HG02870 (cell line): ENCODE results near the gene CHRND.

Experiments used
- ATAC-seq: cut with Tn5 transposase; IDR thresholded peaks from one replicate; pipeline ENCODE4 v1.9.1; 2021; ENCODE audit warnings: mild to moderate bottlenecking, moderate library complexity; ENCODE audit not compliant: unreplicated experiment

Gene CHRND

DNA sequence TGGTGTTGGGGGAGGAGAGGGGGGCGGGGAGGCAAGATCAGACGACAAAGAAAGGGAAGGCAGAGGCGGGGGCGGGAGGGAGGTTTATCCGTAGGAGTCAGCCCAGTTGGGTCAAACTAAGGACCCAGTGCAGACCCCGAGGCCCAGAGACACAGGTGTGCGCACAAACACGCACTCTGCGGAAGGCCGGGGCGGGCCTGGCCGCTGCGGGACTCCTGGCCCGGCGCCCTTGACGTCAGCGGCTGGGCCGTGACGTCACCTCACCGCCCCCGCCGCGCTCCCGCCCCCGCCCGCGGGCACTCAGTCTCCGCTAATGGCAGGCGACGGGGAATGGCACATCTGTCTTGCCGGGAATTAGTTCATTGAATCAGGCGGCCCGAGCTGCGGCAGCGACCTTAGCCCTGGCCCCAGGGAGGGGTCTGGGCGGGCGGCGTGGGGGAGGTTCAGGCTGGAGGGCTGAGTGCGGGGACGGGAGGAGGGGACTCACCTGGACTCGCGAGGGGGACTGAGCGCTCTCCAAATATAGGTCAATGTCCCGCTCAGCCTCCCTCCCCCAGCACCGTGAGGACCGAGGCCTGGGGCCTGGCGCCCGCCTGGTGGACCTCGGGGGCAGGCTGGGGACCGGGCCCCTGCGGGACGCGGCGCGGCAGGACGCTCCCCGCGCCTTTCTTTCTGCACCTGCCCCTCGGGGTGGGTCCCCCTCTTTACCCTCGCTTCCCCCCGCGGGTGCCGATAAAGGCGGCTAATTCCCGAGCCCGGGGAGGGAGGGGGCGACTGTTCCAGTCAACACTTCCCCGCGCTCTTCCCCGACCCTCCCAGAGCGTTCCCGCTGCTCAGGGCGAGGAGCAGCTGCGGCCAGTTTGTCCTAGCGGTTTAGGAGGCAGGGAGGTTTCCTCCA, 22.8 kb upstream of the CHRND start:
- no peak for ATAC-seq

DNA sequence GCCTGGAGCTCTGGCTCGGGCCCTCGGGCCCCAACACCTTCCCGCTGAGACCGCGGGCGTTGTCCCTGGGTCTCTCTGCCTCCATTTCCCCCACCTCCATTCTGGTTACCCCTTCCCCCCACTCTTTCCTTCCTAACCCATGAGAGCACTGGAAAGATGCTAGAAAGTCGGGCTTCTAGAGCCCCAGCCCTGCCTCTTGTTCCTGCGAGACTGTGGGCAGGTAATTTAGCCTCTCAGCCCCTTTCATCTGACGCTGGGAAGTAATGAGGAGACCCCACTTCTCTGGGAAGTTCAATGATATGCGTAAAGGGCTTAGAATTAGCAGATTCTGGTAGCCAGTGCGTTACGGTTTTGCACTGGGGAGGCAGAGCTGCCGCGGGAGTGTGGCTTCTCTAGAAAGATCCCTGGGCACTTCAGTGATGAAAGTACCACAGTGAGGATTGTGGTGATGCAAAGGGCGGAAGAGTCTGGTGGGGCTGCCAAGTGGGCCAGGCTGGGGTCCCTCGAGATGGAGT, 22.1 kb upstream of the CHRND start:
- no peak for ATAC-seq

DNA sequence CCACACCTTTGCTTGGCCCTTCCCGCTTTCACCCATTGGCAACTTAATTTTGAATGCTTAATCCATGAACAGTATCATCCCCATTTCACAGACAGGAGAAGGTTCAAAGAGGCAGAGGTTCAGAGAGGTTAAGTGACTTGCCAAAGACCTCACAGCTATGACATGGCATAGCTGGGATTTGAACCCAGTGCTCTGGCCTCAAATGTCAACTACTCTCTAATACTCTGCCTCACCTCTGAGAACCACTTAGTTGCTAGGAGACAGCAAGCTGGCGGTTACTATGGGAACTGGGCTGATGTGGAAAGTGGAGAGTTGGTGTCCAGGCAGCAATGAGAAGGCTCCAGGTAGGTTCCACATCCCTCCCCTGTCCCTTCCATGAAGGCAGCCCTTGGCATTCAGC, 21.5 kb upstream of the CHRND start:
- no peak for ATAC-seq

DNA sequence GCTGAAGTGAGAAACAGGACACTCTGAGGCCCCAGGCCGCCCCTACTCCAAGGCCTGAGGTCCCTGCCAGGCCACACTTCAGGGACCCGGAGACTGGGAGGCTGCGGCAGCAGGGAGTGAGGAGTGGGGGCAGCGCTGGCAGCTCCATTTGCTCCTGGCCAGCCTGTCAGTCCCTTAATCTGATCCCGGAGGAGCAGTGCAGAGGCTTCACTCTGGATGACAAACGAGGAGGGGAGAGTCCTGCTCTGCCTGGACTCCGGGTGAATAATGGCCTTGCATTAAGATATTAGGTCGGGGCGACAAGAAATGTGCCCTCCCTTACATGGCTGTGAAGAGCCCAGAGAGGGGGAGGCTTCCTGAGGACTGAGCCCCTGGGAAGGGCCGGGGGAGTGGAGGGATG, 20.1 kb upstream of the CHRND start:
- no peak for ATAC-seq

DNA sequence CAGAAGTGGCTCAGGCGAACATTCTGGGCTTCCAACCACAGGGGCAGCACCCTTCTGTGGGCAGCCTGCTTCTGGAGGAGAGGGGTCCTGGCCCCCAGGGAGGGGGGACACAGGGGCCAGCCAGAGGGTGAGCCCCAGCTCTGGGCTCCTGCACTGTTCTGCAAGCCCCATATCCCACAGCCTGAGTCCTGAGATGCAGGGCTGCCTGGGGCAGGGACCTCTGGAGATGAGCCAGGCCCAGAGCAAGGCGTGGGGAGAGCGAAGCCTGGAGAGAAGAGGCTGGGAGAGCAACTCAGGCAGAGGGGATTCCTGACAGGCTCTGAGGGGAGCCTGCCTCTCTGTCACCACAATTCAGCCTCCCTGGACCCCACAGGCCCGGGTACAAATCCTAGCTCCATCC, 19.3 kb upstream of the CHRND start:
- ATAC-seq, result no peak

DNA sequence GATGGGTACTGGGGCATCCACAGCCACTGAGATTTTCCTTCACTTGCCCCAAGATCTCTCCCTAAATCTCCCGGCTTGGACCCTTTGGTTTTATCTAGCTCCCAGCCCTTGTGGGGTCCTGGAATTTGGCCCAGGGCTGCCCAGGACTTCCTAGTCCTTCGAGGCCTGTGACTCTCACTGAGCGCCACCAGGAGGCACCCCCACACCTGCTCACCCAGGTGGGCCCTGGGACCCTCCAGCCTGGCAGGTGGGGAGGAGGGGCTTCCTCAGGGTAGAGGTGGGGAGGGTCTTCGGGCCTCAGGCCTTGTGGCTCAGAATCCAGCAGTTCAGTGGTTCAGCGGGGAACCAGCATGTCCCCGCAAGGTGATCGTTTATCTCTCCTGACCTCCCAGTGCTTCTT, 17.7 kb upstream of the CHRND start:
- no peak for ATAC-seq

DNA sequence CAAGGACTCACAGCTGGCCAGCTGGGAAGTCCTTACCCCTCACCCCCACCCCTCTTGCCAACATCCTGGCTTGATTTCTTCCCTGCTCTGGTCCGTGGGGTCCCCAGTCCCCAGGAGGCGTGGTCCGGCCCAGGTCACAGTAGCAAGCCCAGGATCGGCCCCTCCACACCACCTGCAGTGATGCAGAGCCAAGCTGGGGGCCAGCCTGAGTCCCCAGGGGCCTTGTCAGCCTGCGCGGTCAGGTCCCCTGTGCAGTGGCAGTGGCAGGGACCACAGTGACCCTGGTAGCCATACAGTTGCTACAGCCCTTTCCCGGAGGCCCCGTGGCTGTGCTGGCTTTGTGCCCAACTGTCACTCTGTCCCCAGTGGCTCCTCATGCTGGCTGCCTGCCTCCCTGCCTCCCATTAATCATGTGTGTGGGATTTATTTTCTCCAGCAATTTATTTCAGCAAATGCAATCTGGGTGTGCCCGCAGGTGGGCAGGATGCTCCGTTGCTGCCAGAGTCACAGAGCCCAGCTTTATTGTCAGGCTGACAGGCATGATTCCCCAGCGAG, 14.5 kb upstream of the CHRND start:
- ATAC-seq, result no peak

DNA sequence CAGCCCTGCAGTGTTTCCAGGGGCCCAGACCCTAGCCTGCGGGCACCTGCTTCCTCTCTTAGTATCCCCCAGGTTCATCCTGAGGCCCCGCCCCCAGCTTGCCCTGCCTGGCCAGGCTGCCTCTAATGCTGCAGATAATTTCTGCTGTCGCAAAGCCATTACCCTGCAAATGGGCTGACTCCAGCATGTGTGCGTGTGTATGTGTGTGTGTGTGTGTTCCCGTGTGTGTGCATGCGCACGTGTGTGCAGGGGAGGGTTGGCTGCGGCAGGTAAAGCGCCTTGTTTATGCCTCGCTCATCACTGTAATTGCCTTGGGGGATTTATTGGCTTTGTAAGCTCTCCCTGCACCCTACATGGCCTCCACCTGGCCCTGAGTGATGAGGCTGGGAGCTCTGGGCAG, 13.4 kb upstream of the CHRND start:
- ATAC-seq, result no peak

DNA sequence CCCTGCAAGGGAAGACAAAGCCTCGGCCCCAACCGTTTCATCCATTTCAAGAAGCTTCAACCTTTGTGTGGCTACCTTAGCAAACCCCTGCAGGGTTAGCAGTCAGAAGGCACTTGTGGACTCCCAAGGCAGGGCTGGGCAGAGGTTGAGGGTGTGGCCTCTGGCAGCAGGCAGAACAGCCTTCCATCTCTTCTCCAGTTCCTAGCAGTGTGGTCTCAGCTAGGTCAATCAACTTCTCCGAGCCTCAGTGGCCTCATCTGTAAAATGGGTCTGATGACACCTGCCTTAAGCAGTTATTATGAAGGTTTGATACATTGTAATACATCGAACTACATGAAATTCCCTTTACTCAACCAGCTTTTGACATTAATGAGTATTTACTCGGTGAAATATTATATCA, 12.6 kb upstream of the CHRND start:
- no peak for ATAC-seq

DNA sequence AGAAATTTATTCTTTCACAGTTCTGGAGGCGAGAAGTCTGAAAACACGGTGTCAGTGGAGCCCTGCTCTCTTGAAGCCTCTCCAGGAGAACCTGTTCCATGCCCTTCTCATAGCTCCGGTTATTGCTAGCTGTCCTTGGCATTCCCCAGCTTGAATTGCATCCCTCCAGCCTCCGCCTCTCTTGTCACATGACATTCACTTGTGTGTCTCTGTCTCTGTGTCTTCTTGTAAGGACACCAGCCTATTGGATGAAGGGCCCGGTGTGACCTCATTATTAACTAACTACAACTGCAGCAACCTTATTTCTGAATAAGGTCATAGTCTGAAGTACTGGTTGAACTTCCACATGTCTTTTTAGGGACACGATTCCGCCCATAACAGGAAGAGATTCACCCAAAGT, 10.3 kb upstream of the CHRND start:
- ATAC-seq, result no peak

DNA sequence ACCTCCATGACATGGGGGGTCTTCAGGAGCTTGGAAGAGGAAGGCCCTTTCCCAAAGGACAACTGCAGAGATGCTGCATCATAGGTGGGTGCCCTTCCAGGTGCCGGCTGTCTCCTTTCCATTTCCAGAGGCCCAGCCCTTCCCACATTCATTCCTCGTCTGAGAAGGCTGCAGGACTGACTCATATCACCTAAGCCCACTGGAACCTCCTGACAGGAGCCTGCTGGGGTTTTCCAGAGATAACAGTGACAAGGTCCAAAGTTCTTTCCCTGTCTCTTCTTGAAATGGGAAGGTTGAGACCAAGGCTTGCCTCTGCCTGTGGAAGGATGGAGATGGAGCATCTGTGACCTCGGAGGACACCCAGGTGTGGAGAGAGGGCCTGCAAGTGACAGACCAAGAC, 9.4 kb upstream of the CHRND start:
- ATAC-seq, result no peak

DNA sequence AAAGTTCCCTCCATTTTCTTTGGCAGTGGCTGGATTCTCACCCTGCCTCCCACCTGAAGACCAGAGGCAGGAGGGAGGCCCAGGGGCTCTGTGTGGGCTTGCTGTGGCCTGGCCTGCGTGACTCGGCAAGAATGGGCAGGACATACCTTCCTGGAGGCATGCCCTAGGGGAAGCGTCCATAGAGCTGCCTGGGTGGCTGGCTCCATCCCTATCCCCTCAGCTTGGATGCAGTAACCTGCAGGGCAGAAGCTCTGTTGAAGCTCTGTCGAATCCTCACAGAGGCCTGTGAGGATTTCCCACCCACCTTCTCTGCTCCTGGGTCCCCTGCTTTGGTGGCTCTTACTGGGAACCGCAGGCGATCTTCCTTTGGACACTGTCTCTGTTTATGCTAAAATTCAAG, 7.1 kb upstream of the CHRND start:
- ATAC-seq, result no peak

DNA sequence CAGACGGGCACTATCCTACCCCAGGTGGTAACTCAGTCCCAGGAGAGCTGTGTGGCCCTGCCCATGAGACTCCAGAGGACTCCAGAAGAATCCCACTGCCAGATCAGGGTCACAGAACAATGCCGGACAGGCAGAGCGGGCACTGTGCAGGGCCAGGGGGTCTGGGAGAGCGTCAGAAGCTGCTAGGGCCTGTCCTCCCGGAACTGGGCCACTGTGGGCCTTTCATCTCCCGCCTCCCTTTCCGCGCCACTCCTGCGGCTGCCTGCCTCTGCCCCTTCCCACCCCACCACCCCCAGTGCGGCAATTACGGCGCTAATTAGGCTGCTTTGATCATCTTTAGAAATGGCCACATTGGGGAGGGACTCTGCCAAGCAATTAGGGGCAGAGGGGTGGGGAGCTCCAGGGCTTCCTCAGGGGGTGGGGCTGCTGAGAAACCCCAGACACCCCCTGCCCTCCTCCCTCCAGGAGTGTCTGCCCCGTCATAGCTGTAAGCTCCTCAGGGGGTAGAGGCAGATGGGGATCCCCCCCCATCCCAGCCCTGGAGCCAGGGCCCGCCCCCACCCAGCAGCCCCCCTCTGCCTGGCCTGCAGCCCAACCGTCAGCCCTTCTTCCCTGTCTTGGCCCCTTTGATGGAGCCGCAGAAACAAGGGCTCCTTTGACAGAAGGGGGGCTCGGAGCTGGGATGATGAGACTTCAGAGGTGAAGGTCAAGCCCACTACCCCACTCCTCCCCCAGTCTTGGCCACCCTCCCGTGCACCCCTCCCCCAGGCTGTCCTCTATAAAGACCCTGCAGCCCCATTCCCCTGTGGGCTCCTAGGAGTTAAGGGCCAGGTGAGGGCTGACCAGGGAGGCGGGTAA, 6.2 kb upstream of the CHRND start, which contains the start of gene PRSS56:
Gene PRSS56, plus strand, starts transcription at position 808 of the 858 bp plus-strand sequence. CDS start 211 bp downstream, outside the sequence.
- no peak for ATAC-seq

DNA sequence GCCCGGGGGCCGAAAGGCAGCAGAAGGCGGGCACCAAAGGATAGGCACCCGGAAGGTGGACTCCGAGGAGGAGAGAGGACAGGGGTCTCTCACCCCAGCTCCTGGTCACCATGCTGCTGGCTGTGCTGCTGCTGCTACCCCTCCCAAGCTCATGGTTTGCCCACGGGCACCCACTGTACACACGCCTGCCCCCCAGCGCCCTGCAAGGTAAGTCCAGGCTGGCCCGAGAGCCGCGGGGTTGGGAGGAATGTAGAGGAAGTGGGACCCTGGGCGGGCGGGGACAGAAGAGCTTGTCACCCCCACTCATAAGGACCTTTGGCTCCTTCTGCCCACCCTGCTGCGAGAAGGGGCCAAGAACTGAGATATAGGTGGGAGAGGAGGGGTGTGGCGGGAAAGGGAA, 5.5 kb upstream of the CHRND start:
- ATAC-seq, result no peak

DNA sequence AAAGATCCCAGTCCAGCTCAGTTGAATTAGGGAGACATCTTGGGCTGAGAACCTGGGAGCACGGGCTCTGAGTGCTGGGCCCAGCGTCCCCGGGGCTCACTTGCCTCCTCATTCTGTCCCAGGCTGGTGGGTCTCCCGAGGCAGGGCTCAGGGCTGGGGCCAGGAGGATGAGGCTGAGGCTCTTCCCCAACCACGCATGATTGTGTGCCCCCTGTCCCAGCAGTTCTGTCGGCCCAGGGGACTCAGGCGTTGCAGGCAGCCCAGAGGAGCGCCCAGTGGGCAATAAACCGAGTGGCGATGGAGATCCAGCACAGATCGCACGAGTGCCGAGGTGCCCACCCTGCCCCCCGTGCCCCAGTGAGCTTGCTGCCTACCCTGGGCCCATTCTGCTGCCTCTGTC, 4.9 kb upstream of the CHRND start:
- no peak for ATAC-seq

DNA sequence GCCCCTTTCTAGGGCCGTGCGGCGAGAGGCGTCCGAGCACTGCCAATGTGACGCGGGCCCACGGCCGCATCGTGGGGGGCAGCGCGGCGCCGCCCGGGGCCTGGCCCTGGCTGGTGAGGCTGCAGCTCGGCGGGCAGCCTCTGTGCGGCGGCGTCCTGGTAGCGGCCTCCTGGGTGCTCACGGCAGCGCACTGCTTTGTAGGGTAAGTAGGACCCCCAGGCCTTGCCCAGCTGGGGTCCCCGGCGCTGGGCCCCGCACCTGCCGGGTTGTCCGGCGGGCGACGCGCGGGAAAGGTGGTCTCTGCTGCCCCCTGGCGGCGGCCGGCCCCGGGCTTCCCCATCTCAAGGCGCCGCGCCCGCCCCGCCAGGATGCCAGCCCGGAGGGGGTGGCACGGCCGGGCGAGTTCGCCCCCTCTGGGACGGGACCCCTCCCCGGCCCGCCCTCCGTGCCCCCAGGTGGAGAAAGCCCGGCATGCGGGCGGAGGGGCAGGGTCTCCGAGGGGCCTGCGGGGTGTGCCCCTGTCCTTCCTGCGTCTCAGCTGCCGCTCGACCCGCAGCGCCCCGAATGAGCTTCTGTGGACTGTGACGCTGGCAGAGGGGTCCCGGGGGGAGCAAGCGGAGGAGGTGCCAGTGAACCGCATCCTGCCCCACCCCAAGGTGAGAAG, 3.9 kb upstream of the CHRND start:
- ATAC-seq, result no peak

DNA sequence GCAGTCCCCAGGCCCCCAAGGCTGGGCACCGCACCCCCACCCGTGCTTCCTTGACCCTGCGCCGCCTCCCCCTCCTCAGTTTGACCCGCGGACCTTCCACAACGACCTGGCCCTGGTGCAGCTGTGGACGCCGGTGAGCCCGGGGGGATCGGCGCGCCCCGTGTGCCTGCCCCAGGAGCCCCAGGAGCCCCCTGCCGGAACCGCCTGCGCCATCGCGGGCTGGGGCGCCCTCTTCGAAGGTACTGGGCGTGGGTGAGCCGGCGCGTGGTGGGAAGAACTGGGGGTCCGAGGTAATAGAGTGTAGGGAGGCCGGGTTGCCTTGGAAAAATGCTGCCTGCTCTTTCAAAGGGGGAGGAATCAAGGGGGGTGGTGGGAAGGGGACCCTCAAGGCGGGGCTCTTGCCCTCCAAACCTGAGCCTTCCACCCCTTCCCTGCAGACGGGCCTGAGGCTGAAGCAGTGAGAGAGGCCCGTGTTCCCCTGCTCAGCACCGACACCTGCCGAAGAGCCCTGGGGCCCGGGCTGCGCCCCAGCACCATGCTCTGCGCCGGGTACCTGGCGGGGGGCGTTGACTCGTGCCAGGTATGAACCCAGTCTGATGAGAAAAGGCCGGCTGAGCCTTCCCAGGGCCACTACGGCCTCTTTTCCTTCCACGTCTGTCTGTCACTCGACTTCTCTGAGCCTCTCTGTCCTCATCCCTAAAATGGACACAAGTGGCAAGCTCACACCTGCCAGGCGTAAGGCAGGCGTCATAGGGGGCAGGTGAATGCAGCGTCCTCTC, 3.1 kb upstream of the CHRND start:
- no peak for ATAC-seq

DNA sequence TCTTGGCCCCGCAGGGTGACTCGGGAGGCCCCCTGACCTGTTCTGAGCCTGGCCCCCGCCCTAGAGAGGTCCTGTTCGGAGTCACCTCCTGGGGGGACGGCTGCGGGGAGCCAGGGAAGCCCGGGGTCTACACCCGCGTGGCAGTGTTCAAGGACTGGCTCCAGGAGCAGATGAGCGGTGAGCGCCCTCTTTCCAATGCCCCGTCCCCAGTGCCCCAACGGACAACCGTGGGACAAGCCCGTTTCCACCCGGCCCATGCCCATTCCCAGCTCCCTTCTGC, 2.6 kb upstream of the CHRND start:
- no peak for ATAC-seq

DNA sequence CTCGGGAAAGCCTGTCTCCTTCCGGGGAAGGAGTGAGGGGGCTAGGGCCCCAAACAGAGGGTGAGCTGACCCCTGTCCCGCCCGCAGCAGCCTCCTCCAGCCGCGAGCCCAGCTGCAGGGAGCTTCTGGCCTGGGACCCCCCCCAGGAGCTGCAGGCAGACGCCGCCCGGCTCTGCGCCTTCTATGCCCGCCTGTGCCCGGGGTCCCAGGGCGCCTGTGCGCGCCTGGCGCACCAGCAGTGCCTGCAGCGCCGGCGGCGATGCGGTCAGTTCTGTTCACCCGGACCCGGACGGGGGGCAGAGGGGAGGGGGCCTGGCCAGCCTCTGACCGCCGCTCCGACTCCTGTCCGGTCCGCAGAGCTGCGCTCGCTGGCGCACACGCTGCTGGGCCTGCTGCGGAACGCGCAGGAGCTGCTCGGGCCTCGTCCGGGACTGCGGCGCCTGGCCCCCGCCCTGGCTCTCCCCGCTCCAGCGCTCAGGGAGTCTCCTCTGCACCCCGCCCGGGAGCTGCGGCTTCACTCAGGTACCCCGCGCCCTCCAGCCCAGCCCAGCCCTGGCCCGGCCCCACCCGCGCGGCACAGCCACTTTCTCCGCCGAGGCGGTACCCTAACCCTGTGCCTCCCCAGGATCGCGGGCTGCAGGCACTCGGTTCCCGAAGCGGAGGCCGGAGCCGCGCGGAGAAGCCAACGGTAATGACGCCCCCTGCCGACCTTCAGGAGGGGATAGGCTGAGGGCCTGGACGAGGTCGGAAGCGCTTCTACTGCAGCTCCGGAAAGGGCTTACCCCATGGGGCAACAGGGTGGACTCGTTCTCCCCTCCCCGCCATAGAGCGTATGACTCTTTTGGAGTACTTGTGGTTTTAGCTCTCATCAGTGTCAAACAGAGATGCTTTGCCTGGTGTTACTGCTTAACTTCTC, 2.0 kb upstream of the CHRND start:
- ATAC-seq, result no peak
